Measurements from ENCODE around the gene POPDC2.
A peak's percentile ranks its signal among the peaks of the same experiment; 100 is the strongest.

The POPDC2 gene

GRCh38 chr3:119673875-119674274 lies 13.5 kb upstream of the POPDC2 start:
- H3K27ac ChIP-seq: no peak overlapping the region
- no peak for DNase-seq (ENCODE audit: low read depth, low spot score)

GRCh38 chr3:119672776-119673175 lies 12.4 kb upstream of the POPDC2 start:
- no peak overlapping the region for H3K27ac ChIP-seq
- no peak for DNase-seq (ENCODE audit: low read depth, low spot score)

GRCh38 chr3:119669906-119670570 lies 9.6 kb upstream of the POPDC2 start:
- H3K27ac ChIP-seq: no peak overlapping the region
- DNase-seq (ENCODE audit: low read depth, low spot score): no peak

GRCh38 chr3:119665954-119666559 lies 5.7 kb upstream of the POPDC2 start:
- peak overlapping the region; percentile 86 for H3K27ac ChIP-seq
- no peak for DNase-seq (ENCODE audit: low read depth, low spot score)

- H3K27ac ChIP-seq: peak overlapping the region; percentile 86
- DNase-seq (ENCODE audit: low read depth, low spot score): no peak
Observed at GRCh38 chr3:119664850-119665379, 4.5 kb upstream of the POPDC2 start.

GRCh38 chr3:119664370-119664769 lies 4.0 kb upstream of the POPDC2 start:
- peak; percentile 69 for DNase-seq (ENCODE audit: low read depth, low spot score)
- H3K27ac ChIP-seq: peak overlapping the region; percentile 86

GRCh38 chr3:119663885-119664284 lies 3.5 kb upstream of the POPDC2 start:
- no peak for DNase-seq (ENCODE audit: low read depth, low spot score)
- H3K27ac ChIP-seq: peak overlapping the region; percentile 86

- DNase-seq (ENCODE audit: low read depth, low spot score): no peak
- H3K27ac ChIP-seq: peak overlapping the region; percentile 86
Observed at GRCh38 chr3:119662604-119663373, 2.4 kb upstream of the POPDC2 start.

- DNase-seq (ENCODE audit: low read depth, low spot score): no peak
Observed at GRCh38 chr3:119659606-119660291, 640 bp downstream of the POPDC2 start.

GRCh38 chr3:119658994-119659393 lies 1.4 kb downstream of the POPDC2 start:
- no peak overlapping the region for H3K27ac ChIP-seq
- no peak for DNase-seq (ENCODE audit: low read depth, low spot score)

More at GRCh38 chr3:119659606-119660291, 640 bp downstream of the POPDC2 start:
- H3K27ac ChIP-seq: no peak overlapping the region

GRCh38 chr3:119657887-119658702 lies 2.3 kb downstream of the POPDC2 start:
- H3K27ac ChIP-seq: no peak overlapping the region
- no peak for DNase-seq (ENCODE audit: low read depth, low spot score)

- DNase-seq (ENCODE audit: low read depth, low spot score): no peak
- H3K27ac ChIP-seq: no peak overlapping the region
Observed at GRCh38 chr3:119653876-119654275, 6.5 kb downstream of the POPDC2 start.

- no peak for DNase-seq (ENCODE audit: low read depth, low spot score)
- H3K27ac ChIP-seq: no peak overlapping the region
Observed at GRCh38 chr3:119652306-119653033, 7.9 kb downstream of the POPDC2 start.

GRCh38 chr3:119649761-119650160 lies 10.6 kb downstream of the POPDC2 start:
- H3K27ac ChIP-seq: no peak overlapping the region
- DNase-seq (ENCODE audit: low read depth, low spot score): no peak

GRCh38 chr3:119647843-119648575 lies 12.4 kb downstream of the POPDC2 start:
- DNase-seq (ENCODE audit: low read depth, low spot score): no peak

GRCh38 chr3:119647171-119647570 lies 13.2 kb downstream of the POPDC2 start:
- DNase-seq (ENCODE audit: low read depth, low spot score): no peak
- H3K27ac ChIP-seq: no peak overlapping the region

More at GRCh38 chr3:119647843-119648575, 12.4 kb downstream of the POPDC2 start:
- no peak overlapping the region for H3K27ac ChIP-seq

- DNase-seq (ENCODE audit: low read depth, low spot score): no peak
- H3K27ac ChIP-seq: no peak overlapping the region
Observed at GRCh38 chr3:119645813-119646212, 14.6 kb downstream of the POPDC2 start.

- no peak for DNase-seq (ENCODE audit: low read depth, low spot score)
- no peak overlapping the region for H3K27ac ChIP-seq
Observed at GRCh38 chr3:119644481-119644880, 15.9 kb downstream of the POPDC2 start.
